PC-3 (cell line): ENCODE data around the gene DPYSL4. TPM values are rescaled to one million over a fixed set of nuclear protein-coding genes. Genes with fewer than 3 reads are reported as not detected.

Experiments
- ATAC-seq: fragments of 200-7000 bp; cut with Tn5 transposase; 2 replicates; pipeline ENCODE4 v1.9.1; 2020; ENCODE audit warnings: mild to moderate bottlenecking, moderate library complexity
- BruUV-seq: library from RNA; stranded (reverse); fragments of 400-500 nt; replicated peaks from 2 replicates; lab custom pipeline; 2021; lab: Mats Ljungman, UMichigan
- CTCF ChIA-PET: fragments of 300-600 bp; sonication (Branson Sonifier 250); formaldehyde crosslinking; loops from one replicate; lab custom pipeline; 2022; ENCODE audit warnings: antibody characterized with exemption; lab: Charles Lee
- POLR2A ChIA-PET: fragments of 300-600 bp; sonication (Branson Sonifier 250); formaldehyde crosslinking; loops from one replicate; lab custom pipeline; 2022; ENCODE audit warnings: antibody characterized with exemption; ENCODE audit not compliant: unreplicated experiment; lab: Charles Lee
- DNase-seq: peaks from one replicate; pipeline ENCODE4 v3.0.0-alpha.2; 2015
- H2AFZ ChIP-seq: fragments of 300-600 bp; sonication (generic); 2 replicates; pipeline ENCODE4 v1.6.0; 2016; ENCODE audit warnings: antibody characterized with exemption, low read length
- H3F3A ChIP-seq: fragments of 300-600 bp; sonication (generic); one replicate; pipeline ENCODE4 v1.6.0; 2017; ENCODE audit warnings: antibody characterized with exemption, low read length, control low read depth, mild to moderate bottlenecking; ENCODE audit not compliant: unreplicated experiment
- H3K27ac ChIP-seq: fragments of 300-600 bp; sonication (generic); 2 replicates; pipeline ENCODE4 v1.5.1; 2016; ENCODE audit warnings: mild to moderate bottlenecking, low read length
- H3K27me3 ChIP-seq: fragments of 300-600 bp; sonication (generic); 2 replicates; pipeline ENCODE4 v1.6.1; 2016; ENCODE audit warnings: low read length, mixed read lengths
- H3K36me3 ChIP-seq: fragments of 300-600 bp; sonication (generic); 2 replicates; pipeline ENCODE4 v1.6.1; 2016; ENCODE audit warnings: low read depth, mixed run types, low read length, mixed read lengths
- H3K4me1 ChIP-seq: fragments of 300-600 bp; sonication (generic); 2 replicates; pipeline ENCODE4 v1.5.1; 2016; ENCODE audit warnings: low read length; ENCODE audit not compliant: insufficient read depth
- H3K4me2 ChIP-seq: fragments of 300-600 bp; sonication (generic); 2 replicates; pipeline ENCODE4 v1.6.0; 2016; ENCODE audit warnings: low read length
- H3K4me3 ChIP-seq: fragments of 300-600 bp; sonication (generic); 2 replicates; pipeline ENCODE4 v1.5.1; 2016; ENCODE audit warnings: mild to moderate bottlenecking, low read length, mixed read lengths
- H3K79me2 ChIP-seq: fragments of 300-600 bp; sonication (generic); 2 replicates; pipeline ENCODE4 v1.6.1; 2017; ENCODE audit warnings: low read length, mixed read lengths
- H3K9ac ChIP-seq: fragments of 300-600 bp; sonication (generic); 2 replicates; pipeline ENCODE4 v1.6.0; 2016; ENCODE audit warnings: mild to moderate bottlenecking, low read length
- H3K9me2 ChIP-seq: fragments of 300-600 bp; sonication (generic); replicated peaks from 2 replicates; pipeline ENCODE4 v1.6.1; 2016; ENCODE audit warnings: mixed run types, low read length, mixed read lengths
- H3K9me3 ChIP-seq: fragments of 300-600 bp; sonication (generic); 2 replicates; pipeline ENCODE4 v1.6.1; 2016; ENCODE audit warnings: low read length, mixed read lengths
- H4K20me1 ChIP-seq: fragments of 300-600 bp; sonication (generic); 2 replicates; pipeline ENCODE4 v1.6.1; 2016; ENCODE audit warnings: low read length, mixed read lengths
- CTCF ChIP-seq: fragments of 300-600 bp; sonication (generic); conservative IDR thresholded peaks from 2 replicates; pipeline ENCODE4 v1.5.1; 2017; ENCODE audit warnings: antibody characterized with exemption, low read depth, mild to moderate bottlenecking, low read length
- EZH2 ChIP-seq: fragments of 300-600 bp; sonication (generic); IDR thresholded peaks from one replicate; pipeline ENCODE4 v1.6.1; 2017; ENCODE audit warnings: antibody characterized with exemption, mild to moderate bottlenecking, low read length; ENCODE audit not compliant: unreplicated experiment
- EZH2phosphoT487 ChIP-seq: fragments of 300-600 bp; sonication (generic); IDR thresholded peaks from 2 replicates; pipeline ENCODE4 v1.6.1; 2018; ENCODE audit warnings: mild to moderate bottlenecking, antibody characterized with exemption, low read length, borderline replicate concordance
- intact Hi-C: fragments of 100-400 bp; cut with micrococcal nuclease; formaldehyde crosslinking; loops from 2 replicates; pipeline ENCODE4 v1.9.0; 2023
- total RNA-seq: library from RNA; depleted of rRNA; stranded (reverse); fragments of >200 nt; gene quantifications from 2 replicates; pipeline ENCODE4 v1.2.3, GENCODE V29; 2014

The DPYSL4 gene
- total RNA-seq, 1 experiment from 2014 or later = 10.2 TPM

- Histone ChIP-seq H3K36me3 (no peaks in the 10 kb centered on the region), H3K4me3 (no peak overlapping the region), H3K27ac (no peak overlapping the region), H3F3A (no peaks in the 10 kb centered on the region), H3K9ac (no peak overlapping the region), H3K79me2 (no peaks in the 10 kb centered on the region), H3K9me2 (no peaks in the 10 kb centered on the region), H4K20me1 (no peaks in the 10 kb centered on the region), H3K4me1 (no peaks in the 10 kb centered on the region), H2AFZ (no peak overlapping the region), H3K27me3 (no peaks in the 10 kb centered on the region), H3K9me3 (no peaks in the 10 kb centered on the region), H3K4me2 (no peak overlapping the region)
- DNase-seq = no peak
- ATAC-seq = no peak
- CTCF ChIA-PET = no interaction called here
- no TSS peak for BruUV-seq
- POLR2A ChIA-PET = no interaction called here
- TF ChIP-seq EZH2phosphoT487 (no peak), EZH2 (no peak), CTCF (no peak)
- intact Hi-C loops = no loop called here
These were observed 14.6 kb downstream of the DPYSL4 start for GRCh38 chr10:132201111-132201969.

GRCh38 chr10:132202070-132202970, 15.6 kb downstream of the DPYSL4 start:
- H3F3A ChIP-seq = no peaks in the 10 kb centered on the region
- BruUV-seq = no TSS peak
- ATAC-seq (no peak), DNase-seq (no peak)
- H3K9ac ChIP-seq = no peak overlapping the region
- H3K9me3 ChIP-seq = no peaks in the 10 kb centered on the region
- no peaks in the 10 kb centered on the region for H3K36me3 ChIP-seq
- H3K4me2 ChIP-seq = no peak overlapping the region
- no peak for TF ChIP-seq EZH2phosphoT487
- no peak overlapping the region for H2AFZ ChIP-seq
- H3K79me2 ChIP-seq = no peaks in the 10 kb centered on the region
- no peak overlapping the region for H3K4me3 ChIP-seq
- H3K4me1 ChIP-seq = no peaks in the 10 kb centered on the region
- H4K20me1 ChIP-seq = no peaks in the 10 kb centered on the region
- H3K9me2 ChIP-seq = no peaks in the 10 kb centered on the region
- no peak overlapping the region for H3K27ac ChIP-seq
- ChIA-PET CTCF (no interaction called here), POLR2A (no interaction called here)
- intact Hi-C loops = no loop called here
- H3K27me3 ChIP-seq = no peaks in the 10 kb centered on the region

- no peaks in the 10 kb centered on the region for H3F3A ChIP-seq
- no peaks in the 10 kb centered on the region for H3K27me3 ChIP-seq
- no peaks in the 10 kb centered on the region for H4K20me1 ChIP-seq
- DNase-seq (no peak), ATAC-seq (no peak)
- no peak overlapping the region for H3K4me3 ChIP-seq
- no peaks in the 10 kb centered on the region for H3K4me1 ChIP-seq
- H3K27ac ChIP-seq = no peak overlapping the region
- H3K9me2 ChIP-seq = no peaks in the 10 kb centered on the region
- H3K79me2 ChIP-seq = no peaks in the 10 kb centered on the region
- no peaks in the 10 kb centered on the region for H3K36me3 ChIP-seq
- no peak overlapping the region for H2AFZ ChIP-seq
- no peaks in the 10 kb centered on the region for H3K9me3 ChIP-seq
- ChIA-PET CTCF (no interaction called here), POLR2A (interaction anchor here (0.5 kb wide), 1 partner anchor 1093 kb away, joined by 3 read pairs; no protein-coding TSS in a partner anchor)
- intact Hi-C loops = no loop called here
- no TSS peak for BruUV-seq
- no peak for TF ChIP-seq CTCF
- TF ChIP-seq EZH2 = no peak
- no peak for TF ChIP-seq EZH2phosphoT487
- no peak overlapping the region for H3K9ac ChIP-seq
- H3K4me2 ChIP-seq = no peak overlapping the region
These were observed 16.7 kb downstream of the DPYSL4 start for GRCh38 chr10:132203256-132204077.
